B cell (primary cell): ENCODE results near the gene IRF2BPL. TPM values are rescaled to one million over a fixed set of nuclear protein-coding genes. Genes with fewer than 3 reads are reported as not detected.
A peak's percentile ranks its signal among the peaks of the same experiment; 100 is the strongest.

Experiments
- ATAC-seq: fragments of 200-7000 bp; cut with Tn5 transposase; one replicate; pipeline ENCODE4 v1.10.0; 2021; ENCODE audit warnings: low read depth, mild to moderate bottlenecking, moderate number of reproducible peaks, moderate library complexity
- CTCF ChIA-PET: fragments of 350-600 bp; sonication (Branson Sonifier 250); formaldehyde crosslinking; loops from one replicate; lab custom pipeline; 2021; ENCODE audit warnings: antibody characterized with exemption, inconsistent platforms; lab: Charles Lee
- POLR2A ChIA-PET: fragments of 350-600 bp; sonication (Branson Sonifier 250); formaldehyde crosslinking; loops from one replicate; lab custom pipeline; 2021; ENCODE audit warnings: antibody characterized with exemption; lab: Charles Lee
- DNase-seq: peaks from one replicate; pipeline ENCODE4 v3.0.0; 2013
- H2AFZ ChIP-seq: 2 replicates; pipeline ENCODE4 v1.6.1; 2012; ENCODE audit warnings: mild to moderate bottlenecking, low read depth, low read length; ENCODE audit not compliant: insufficient read depth, poor library complexity, severe bottlenecking
- H3K27ac ChIP-seq, 2 donors: 1 replicate in 1 of 2; 2 replicates in 1 of 2; pipeline ENCODE4 v1.5.1; 2012 to 2013; ENCODE audit warnings: low read length in 2 of 2, mild to moderate bottlenecking in 2 of 2, moderate library complexity in 1 of 2
- H3K27me3 ChIP-seq, 4 experiments: fragments of 200-600 bp in 1 of 4; sonication (generic) in 1 of 4; replicated peaks in 1 of 4; 1 replicate in 2 of 4; 2 replicates in 2 of 4; pipeline versions ENCODE4 v1.6.1 to v1.7.0; 2013 to 2016; ENCODE audit warnings: low read length in 3 of 4, mild to moderate bottlenecking in 2 of 4, mixed read lengths in 1 of 4, moderate library complexity in 1 of 4; ENCODE audit not compliant: insufficient read depth in 4 of 4, control insufficient read depth in 3 of 4; ENCODE audit errors: control extremely low read depth in 1 of 4
- H3K36me3 ChIP-seq, 2 experiments: replicated peaks in 1 of 2; 1 replicate in 1 of 2; 2 replicates in 1 of 2; pipeline versions ENCODE4 v1.6.1 to v1.7.1; 2013; ENCODE audit warnings: low read length in 1 of 2; ENCODE audit not compliant: insufficient read depth in 2 of 2, control insufficient read depth in 1 of 2; ENCODE audit errors: control extremely low read depth in 1 of 2, extremely low read depth in 1 of 2
- H3K4me1 ChIP-seq, 2 donors: fragments of 200-600 bp in 1 of 2; sonication (generic) in 1 of 2; 1 replicate in 1 of 2; 2 replicates in 1 of 2; pipeline versions ENCODE4 v1.5.1 to v1.6.1; 2013 to 2017; ENCODE audit warnings: low read length in 2 of 2; ENCODE audit not compliant: control insufficient read depth in 2 of 2, insufficient read depth in 2 of 2
- H3K4me2 ChIP-seq: replicated peaks from 2 replicates; pipeline ENCODE3; 2012; ENCODE audit warnings: mild to moderate bottlenecking, low read depth, low read length; ENCODE audit not compliant: poor library complexity, severe bottlenecking
- H3K4me3 ChIP-seq, 5 experiments: fragments of 200-600 bp in 1 of 5; sonication (generic) in 1 of 5; 1 replicate in 3 of 5; 2 replicates in 2 of 5; pipeline versions ENCODE4 v1.5.1 to v1.7.0; 2011 to 2016; ENCODE audit warnings: low read length in 4 of 5, mild to moderate bottlenecking in 4 of 5, low read depth in 2 of 5, control low read depth in 1 of 5, moderate library complexity in 1 of 5; ENCODE audit not compliant: insufficient read depth in 1 of 5; ENCODE audit errors: control extremely low read depth in 1 of 5, extremely low read depth in 1 of 5
- H3K79me2 ChIP-seq: fragments of 200-600 bp; sonication (generic); one replicate; pipeline ENCODE4 v1.6.0; 2016; ENCODE audit warnings: low read length; ENCODE audit not compliant: control insufficient read depth, insufficient read depth
- H3K9ac ChIP-seq: fragments of 200-600 bp; sonication (generic); 2 replicates; pipeline ENCODE4 v1.6.1; 2017; ENCODE audit warnings: mild to moderate bottlenecking, low read length, moderate library complexity
- H3K9me3 ChIP-seq, 3 donors: one replicate each; pipeline versions ENCODE4 v1.6.1 to v1.7.1; 2013; ENCODE audit warnings: low read length in 2 of 3; ENCODE audit not compliant: control insufficient read depth in 2 of 3, insufficient read depth in 1 of 3; ENCODE audit errors: control extremely low read depth in 1 of 3
- H4K20me1 ChIP-seq: 2 replicates; pipeline ENCODE4 v1.6.0; 2012; ENCODE audit warnings: mild to moderate bottlenecking, low read length; ENCODE audit not compliant: insufficient read depth, control insufficient read depth, poor library complexity, severe bottlenecking
- H3K27ac Mint-ChIP-seq: one replicate; pipeline ENCODE4 v1.8.0; 2021; ENCODE audit warnings: mixed read lengths
- H3K27me3 Mint-ChIP-seq: one replicate; pipeline ENCODE4 v1.8.0; 2021; ENCODE audit warnings: mixed read lengths
- H3K4me1 Mint-ChIP-seq: one replicate; pipeline ENCODE4 v1.8.0; 2021; ENCODE audit warnings: mixed read lengths
- H3K4me3 Mint-ChIP-seq: one replicate; pipeline ENCODE4 v1.8.0; 2021; ENCODE audit warnings: mixed read lengths
- H3K9me3 Mint-ChIP-seq: one replicate; pipeline ENCODE4 v1.8.0; 2022; ENCODE audit warnings: mixed read lengths; ENCODE audit not compliant: insufficient read depth
- EZH2 ChIP-seq: IDR thresholded peaks from 2 replicates; pipeline ENCODE4 v1.6.1; 2012; ENCODE audit warnings: borderline replicate concordance, low read depth, mild to moderate bottlenecking, moderate library complexity, low read length; ENCODE audit not compliant: insufficient read depth, poor library complexity, severe bottlenecking
- WGBS: methylation state at CpG from one replicate; pipeline ENCODE4 v1.1.5; 2013; ENCODE audit warnings: missing lambda C conversion rate; ENCODE audit not compliant: insufficient coverage; 5-methylcytosine and 5-hydroxymethylcytosine counted together
- intact Hi-C: fragments of 100-400 bp; cut with micrococcal nuclease; formaldehyde crosslinking; loops from one replicate; pipeline ENCODE4 v1.10.0; 2022
- polyA plus RNA-seq: library from polyadenylated mRNA; depleted of rRNA; stranded (reverse); fragments of >200 nt; gene quantifications from 2 replicates; pipeline ENCODE4 v1.2.3, GENCODE V29; 2012
- total RNA-seq, 2 donors: library from RNA; stranded (reverse); fragments of 120-200 nt in 1 of 2; gene quantifications; 1 replicate in 1 of 2; 2 replicates in 1 of 2; pipeline versions ENCODE4 v1.2.3 to v1.2.4, GENCODE V29; 2013 to 2022
- TF ChIP-seq, protein P1 (sequence below): fragments of 200-600 bp; IDR thresholded peaks from one replicate; pipeline ENCODE4 v1.8.0; 2022; ENCODE audit warnings: antibody characterized with exemption, mild to moderate bottlenecking

IRF2BPL gene
- total and polyA plus RNA-seq, 2 donors (not counting 1 experiment from before 2014, with no cell fraction given) = 27.9 to 34.0 TPM

DNA sequence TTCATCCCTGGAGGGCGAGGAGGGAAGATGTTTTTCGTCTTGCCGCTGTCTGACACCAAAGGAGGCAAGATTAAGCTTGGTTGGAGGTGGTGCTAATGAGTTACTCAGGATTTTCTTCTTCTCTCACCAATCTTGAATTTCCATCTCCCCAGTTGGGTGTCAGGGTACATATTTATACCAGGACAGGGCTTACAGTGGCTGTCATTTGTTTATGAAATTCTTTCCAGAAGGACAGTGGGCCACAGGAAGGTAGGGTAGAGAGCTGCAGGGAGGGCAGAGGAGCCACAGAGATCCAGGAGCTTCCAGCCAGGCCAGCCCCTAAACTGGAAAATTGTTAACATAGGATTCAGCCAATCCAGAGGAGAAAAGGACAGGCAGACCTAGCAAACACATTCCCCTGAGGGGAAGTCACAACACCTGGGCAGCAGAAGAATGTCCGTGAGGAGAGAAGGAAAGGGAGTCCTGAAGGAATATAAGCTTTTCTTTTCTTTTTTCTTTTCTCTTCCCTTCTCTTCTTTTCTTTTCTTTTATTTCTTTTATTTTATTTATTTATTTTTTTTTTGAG, 40.5 kb downstream of the IRF2BPL start:
- no peak overlapping the region for H3K4me3 ChIP-seq
- H3K4me2 ChIP-seq = no peak overlapping the region
- ChIA-PET CTCF (interaction anchor here (1.0 to 1.2 kb wide), 4 partner anchors 13 to 75 kb away, joined by 3 to 4 read pairs (median 4); no protein-coding TSS in a partner anchor), POLR2A (no interaction called here)
- no peak for DNase-seq
- no peak overlapping the region for H3K9ac ChIP-seq
- Mint-ChIP-seq H3K9me3 (no peaks in the 10 kb centered on the region), H3K27ac (peak overlapping the region; percentile 8), H3K4me1 (peaks cover 8% of the 10 kb centered on the region), H3K27me3 (no peaks in the 10 kb centered on the region), H3K4me3 (no peak overlapping the region)
- H3K9me3 ChIP-seq = no peaks in the 10 kb centered on the region
- H3K27ac ChIP-seq = no peak overlapping the region
- peaks cover 4 to 7% of the 10 kb centered on the region in 2 donors for H3K4me1 ChIP-seq
- H4K20me1 ChIP-seq = no peaks in the 10 kb centered on the region
- H2AFZ ChIP-seq = no peak overlapping the region
- intact Hi-C loops = no loop called here
- H3K79me2 ChIP-seq = no peaks in the 10 kb centered on the region
- ATAC-seq = no peak
- no CpG with 5 or more reads among the region's 4 CpGs for WGBS
- no peaks in the 10 kb centered on the region for H3K36me3 ChIP-seq
- no peak for TF ChIP-seq EZH2
- TF ChIP-seq, protein P1, sequence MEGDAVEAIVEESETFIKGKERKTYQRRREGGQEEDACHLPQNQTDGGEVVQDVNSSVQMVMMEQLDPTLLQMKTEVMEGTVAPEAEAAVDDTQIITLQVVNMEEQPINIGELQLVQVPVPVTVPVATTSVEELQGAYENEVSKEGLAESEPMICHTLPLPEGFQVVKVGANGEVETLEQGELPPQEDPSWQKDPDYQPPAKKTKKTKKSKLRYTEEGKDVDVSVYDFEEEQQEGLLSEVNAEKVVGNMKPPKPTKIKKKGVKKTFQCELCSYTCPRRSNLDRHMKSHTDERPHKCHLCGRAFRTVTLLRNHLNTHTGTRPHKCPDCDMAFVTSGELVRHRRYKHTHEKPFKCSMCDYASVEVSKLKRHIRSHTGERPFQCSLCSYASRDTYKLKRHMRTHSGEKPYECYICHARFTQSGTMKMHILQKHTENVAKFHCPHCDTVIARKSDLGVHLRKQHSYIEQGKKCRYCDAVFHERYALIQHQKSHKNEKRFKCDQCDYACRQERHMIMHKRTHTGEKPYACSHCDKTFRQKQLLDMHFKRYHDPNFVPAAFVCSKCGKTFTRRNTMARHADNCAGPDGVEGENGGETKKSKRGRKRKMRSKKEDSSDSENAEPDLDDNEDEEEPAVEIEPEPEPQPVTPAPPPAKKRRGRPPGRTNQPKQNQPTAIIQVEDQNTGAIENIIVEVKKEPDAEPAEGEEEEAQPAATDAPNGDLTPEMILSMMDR = no peak
- H3K27me3 ChIP-seq = no peaks in the 10 kb centered on the region

DNA sequence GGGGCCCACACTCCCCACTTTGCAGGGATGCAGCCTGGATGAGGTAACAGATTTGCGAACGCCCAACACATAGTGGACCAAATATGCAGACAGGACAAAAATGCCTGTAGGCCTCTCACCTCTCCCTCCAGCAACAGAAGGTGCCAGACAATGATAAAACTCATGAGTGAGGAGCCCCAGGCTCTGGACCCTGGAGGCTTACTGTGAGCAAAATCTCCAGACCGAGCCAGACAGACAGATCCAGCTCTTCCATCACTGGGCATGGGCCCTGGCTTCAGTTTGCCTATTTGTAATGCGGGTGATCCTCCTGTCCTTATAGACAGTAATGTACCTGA, 42.3 kb downstream of the IRF2BPL start:
- Histone ChIP-seq H3K79me2 (no peaks in the 10 kb centered on the region), H2AFZ (no peak overlapping the region), H3K4me1 (peaks cover 4 to 7% of the 10 kb centered on the region in 2 donors), H3K4me2 (no peak overlapping the region), H3K9me3 (peaks cover 0 to 9% (median 5%) of the 10 kb centered on the region in 3 donors), H4K20me1 (no peaks in the 10 kb centered on the region), H3K4me3 (no peak overlapping the region), H3K9ac (no peak overlapping the region), H3K27ac (no peak overlapping the region), H3K27me3 (no peaks in the 10 kb centered on the region), H3K36me3 (no peaks in the 10 kb centered on the region)
- Mint-ChIP-seq H3K4me3 (no peak overlapping the region), H3K27ac (no peak overlapping the region), H3K4me1 (peaks cover 8% of the 10 kb centered on the region), H3K9me3 (peaks cover 6% of the 10 kb centered on the region), H3K27me3 (no peaks in the 10 kb centered on the region)
- CTCF ChIA-PET = interaction anchor here (1.9 kb wide), 1 partner anchor 84 kb away, joined by 6 read pairs; no protein-coding TSS in a partner anchor
- WGBS = 98% methylated on average over 4 of the region's 4 CpGs
- DNase-seq (no peak), ATAC-seq (no peak)
- intact Hi-C loops = no loop called here
- TF ChIP-seq, protein P1 = no peak
- no peak for TF ChIP-seq EZH2
- POLR2A ChIA-PET = interaction anchor here (0.6 kb wide), 1 partner anchor 124 kb away, joined by 3 read pairs; no protein-coding TSS in a partner anchor
